A549 (cell line): ENCODE results near the gene LRRC1. TPM values are rescaled to one million over a fixed set of nuclear protein-coding genes. Genes with fewer than 3 reads are reported as not detected.

Experiments used
- ATAC-seq, 2 experiments: fragments of 200-7000 bp in 1 of 2; fragments of >200 bp in 1 of 2; cut with Nextera tagmentation in 1 of 2; cut with Tn5 transposase in 1 of 2; 3 replicates each; pipeline versions ENCODE4 v1.8.0 to v1.9.1; 2018 to 2020; ENCODE audit warnings: mild to moderate bottlenecking in 1 of 2, moderate library complexity in 1 of 2
- CTCF ChIA-PET: fragments of 300-600 bp; sonication (Branson Sonifier 250); formaldehyde crosslinking; extraction: SDS; loops from one replicate; lab custom pipeline; 2021; ENCODE audit warnings: antibody characterized with exemption, inconsistent platforms; lab: Yijun Ruan, JAX
- POLR2A ChIA-PET: fragments of 350-600 bp; formaldehyde crosslinking; extraction: SDS; loops from one replicate; lab custom pipeline; 2021; ENCODE audit warnings: antibody characterized with exemption, inconsistent platforms; lab: Yijun Ruan, JAX
- DNase-seq, 2 experiments: peaks; one replicate each; pipeline versions ENCODE4 v3.0.0 to v3.0.0-alpha.2; 2011 to 2016; ENCODE audit warnings: low read depth in 1 of 2, low spot score in 1 of 2
- FAIRE-seq: peaks from 2 replicates; lab custom pipeline; 2011; peaks lifted over from hg19 to GRCh38; lab: Jason Lieb, UNC
- H3K27ac ChIP-seq, 2 experiments: fragments of >200 bp; sonication (Bioruptor Twin); formaldehyde crosslinking; 3 replicates each; pipeline ENCODE4 v1.5.1; 2016 to 2017
- H3K4me1 ChIP-seq: fragments of >200 bp; sonication (Bioruptor Twin); formaldehyde crosslinking; 3 replicates; pipeline ENCODE4 v1.6.1; 2016
- H3K4me2 ChIP-seq: fragments of >200 bp; sonication (Bioruptor Twin); formaldehyde crosslinking; 3 replicates; pipeline ENCODE4 v1.6.1; 2016
- H3K4me3 ChIP-seq: fragments of >200 bp; sonication (Bioruptor Twin); formaldehyde crosslinking; 3 replicates; pipeline ENCODE4 v1.5.1; 2016
- H3K9me3 ChIP-seq: fragments of >200 bp; sonication (Bioruptor Twin); formaldehyde crosslinking; 3 replicates; pipeline ENCODE4 v1.6.1; 2016
- CEBPB ChIP-seq, 2 experiments: fragments of >200 bp in 1 of 2; sonication (Bioruptor Twin) in 1 of 2; formaldehyde crosslinking in 1 of 2; IDR thresholded peaks; 2 replicates each; pipeline ENCODE4 v1.6.1; 2012 to 2016
- CHD4 ChIP-seq: fragments of 200-600 bp; sonication (generic); IDR thresholded peaks from 2 replicates; pipeline ENCODE4 v1.6.1; 2016; ENCODE audit warnings: antibody characterized with exemption, mild to moderate bottlenecking, borderline replicate concordance
- ESRRA ChIP-seq: fragments of 150-350 bp; IDR thresholded peaks from 2 replicates; pipeline ENCODE4 v1.6.1; 2014; ENCODE audit warnings: mild to moderate bottlenecking, low read length, borderline replicate concordance
- HDAC2 ChIP-seq: fragments of 200-600 bp; sonication (generic); IDR thresholded peaks from 2 replicates; pipeline ENCODE4 v1.6.1; 2016
- HEYL ChIP-seq: fragments of 250-450 bp; sonication (Bioruptor Pico); IDR thresholded peaks from 2 replicates; pipeline ENCODE4 v1.8.0; 2021; ENCODE audit warnings: mild to moderate bottlenecking, moderate library complexity
- JUN ChIP-seq, 2 experiments: fragments of >200 bp; sonication (Bioruptor Twin); formaldehyde crosslinking; IDR thresholded peaks; 2 replicates in 1 of 2; 3 replicates in 1 of 2; pipeline ENCODE4 v1.6.1; 2016 to 2017
- POLR2A ChIP-seq: IDR thresholded peaks from 2 replicates; pipeline ENCODE4 v1.6.1; 2012; ENCODE audit warnings: mild to moderate bottlenecking, low read length
- RAD21 ChIP-seq, 2 experiments: fragments of >200 bp in 1 of 2; sonication (Bioruptor Twin) in 1 of 2; formaldehyde crosslinking in 1 of 2; IDR thresholded peaks in 1 of 2; conservative IDR thresholded peaks in 1 of 2; 2 replicates in 1 of 2; 3 replicates in 1 of 2; pipeline ENCODE4 v1.6.1; 2012 to 2018; ENCODE audit warnings: inconsistent platforms in 1 of 2
- SMC3 ChIP-seq: fragments of >200 bp; sonication (Bioruptor Twin); formaldehyde crosslinking; IDR thresholded peaks from 3 replicates; pipeline ENCODE4 v1.6.1; 2018; ENCODE audit warnings: inconsistent platforms
- WGBS: methylation state at CpG from one replicate; pipeline ENCODE4 v1.1.6; 2017; ENCODE audit errors: missing lambda C conversion rate; 5-methylcytosine and 5-hydroxymethylcytosine counted together
- polyA plus RNA-seq, 4 experiments: library from polyadenylated mRNA; depleted of rRNA in 3 of 4; stranded (reverse); fragments of >200 nt; fragmentation: RNase III in 1 of 4; extraction: RNeasy Plus Mini Kit Qiagen cat#74134 plus additional on column Dnase treatment in 1 of 4; gene quantifications; 2 replicates in 3 of 4; 3 replicates in 1 of 4; pipeline ENCODE4 v1.2.3, GENCODE V29; 2011 to 2017
- TF ChIP-seq, protein P1 (sequence below): fragments of >200 bp; sonication (Bioruptor Twin); formaldehyde crosslinking; IDR thresholded peaks from 3 replicates; pipeline ENCODE4 v1.5.1; 2016
- TF ChIP-seq, protein P2 (sequence below): IDR thresholded peaks from 2 replicates; pipeline ENCODE4 v1.6.1; 2012
- TF ChIP-seq, protein P3 (sequence below): fragments of >200 bp; sonication (Bioruptor Twin); formaldehyde crosslinking; IDR thresholded peaks from 3 replicates; pipeline ENCODE4 v1.6.1; 2016
- TF ChIP-seq, protein P4 (sequence below): fragments of >200 bp; sonication (Bioruptor Twin); formaldehyde crosslinking; IDR thresholded peaks from 2 replicates; pipeline ENCODE4 v1.6.1; 2016
- TF ChIP-seq, protein P5 (sequence below): IDR thresholded peaks from 2 replicates; pipeline ENCODE4 v1.6.1; 2012; ENCODE audit warnings: low read depth, borderline replicate concordance

LRRC1 gene
- polyA plus RNA-seq, 2 of the 4 experiments (the other 2 are of a cell fraction) = 5.2 to 8.0 TPM

DNA sequence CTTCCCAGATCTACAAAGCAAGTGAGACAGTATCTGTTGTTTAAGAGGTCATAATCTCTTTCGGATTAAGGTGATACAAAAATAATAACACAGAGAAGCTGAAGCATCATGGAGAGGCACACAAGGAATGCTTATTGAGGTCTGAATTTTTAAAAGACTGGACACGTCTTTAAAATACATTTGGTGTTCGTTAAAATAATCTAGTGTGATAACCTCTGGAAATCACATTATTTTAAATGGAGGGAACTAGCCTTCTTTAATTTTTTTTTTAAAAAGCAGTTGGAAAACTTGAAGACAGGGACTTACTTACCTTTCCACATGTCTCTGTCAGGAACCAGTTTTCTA, 1.9 kb upstream of the LRRC1 start:
- DNase-seq (no peak), ATAC-seq (no peak), FAIRE-seq (no peak)
- WGBS = 39% methylated on average over 3 of the region's 3 CpGs
- Histone ChIP-seq H3K4me2 (peak overlapping the region; percentile 95), H3K27ac (peak overlapping the region; percentile 95 to 97), H3K4me3 (peak overlapping the region; percentile 88), H3K9me3 (peaks cover 4% of the 10 kb centered on the region; the same call in 1 of the 3 replicates), H3K4me1 (peaks cover 18% of the 10 kb centered on the region; the same call in 2 of the 3 replicates)
- POLR2A ChIA-PET = interaction anchor here (2.7 to 3.3 kb wide), 2 partner anchors 58 to 163 kb away, joined by 11 to 33 read pairs; no protein-coding TSS in a partner anchor
- TF ChIP-seq, protein P1, sequence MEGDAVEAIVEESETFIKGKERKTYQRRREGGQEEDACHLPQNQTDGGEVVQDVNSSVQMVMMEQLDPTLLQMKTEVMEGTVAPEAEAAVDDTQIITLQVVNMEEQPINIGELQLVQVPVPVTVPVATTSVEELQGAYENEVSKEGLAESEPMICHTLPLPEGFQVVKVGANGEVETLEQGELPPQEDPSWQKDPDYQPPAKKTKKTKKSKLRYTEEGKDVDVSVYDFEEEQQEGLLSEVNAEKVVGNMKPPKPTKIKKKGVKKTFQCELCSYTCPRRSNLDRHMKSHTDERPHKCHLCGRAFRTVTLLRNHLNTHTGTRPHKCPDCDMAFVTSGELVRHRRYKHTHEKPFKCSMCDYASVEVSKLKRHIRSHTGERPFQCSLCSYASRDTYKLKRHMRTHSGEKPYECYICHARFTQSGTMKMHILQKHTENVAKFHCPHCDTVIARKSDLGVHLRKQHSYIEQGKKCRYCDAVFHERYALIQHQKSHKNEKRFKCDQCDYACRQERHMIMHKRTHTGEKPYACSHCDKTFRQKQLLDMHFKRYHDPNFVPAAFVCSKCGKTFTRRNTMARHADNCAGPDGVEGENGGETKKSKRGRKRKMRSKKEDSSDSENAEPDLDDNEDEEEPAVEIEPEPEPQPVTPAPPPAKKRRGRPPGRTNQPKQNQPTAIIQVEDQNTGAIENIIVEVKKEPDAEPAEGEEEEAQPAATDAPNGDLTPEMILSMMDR = no peak
- TF ChIP-seq JUN (IDR thresholded peaks at IDR 0.05) = no peak
- no peak for TF ChIP-seq HEYL (CRISPR knock-in tag)
- no peak for TF ChIP-seq CHD4
- no peak for TF ChIP-seq ESRRA
- TF ChIP-seq HDAC2 = no peak
- TF ChIP-seq, protein P2, sequence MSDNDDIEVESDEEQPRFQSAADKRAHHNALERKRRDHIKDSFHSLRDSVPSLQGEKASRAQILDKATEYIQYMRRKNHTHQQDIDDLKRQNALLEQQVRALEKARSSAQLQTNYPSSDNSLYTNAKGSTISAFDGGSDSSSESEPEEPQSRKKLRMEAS = no peak
- TF ChIP-seq, all 56 proteins: peak for 0
- CTCF ChIA-PET = interaction anchor here (0.6 to 6.3 kb wide), 3 partner anchors 9 to 240 kb away, joined by 3 to 50 read pairs (median 3); no protein-coding TSS in a partner anchor

DNA sequence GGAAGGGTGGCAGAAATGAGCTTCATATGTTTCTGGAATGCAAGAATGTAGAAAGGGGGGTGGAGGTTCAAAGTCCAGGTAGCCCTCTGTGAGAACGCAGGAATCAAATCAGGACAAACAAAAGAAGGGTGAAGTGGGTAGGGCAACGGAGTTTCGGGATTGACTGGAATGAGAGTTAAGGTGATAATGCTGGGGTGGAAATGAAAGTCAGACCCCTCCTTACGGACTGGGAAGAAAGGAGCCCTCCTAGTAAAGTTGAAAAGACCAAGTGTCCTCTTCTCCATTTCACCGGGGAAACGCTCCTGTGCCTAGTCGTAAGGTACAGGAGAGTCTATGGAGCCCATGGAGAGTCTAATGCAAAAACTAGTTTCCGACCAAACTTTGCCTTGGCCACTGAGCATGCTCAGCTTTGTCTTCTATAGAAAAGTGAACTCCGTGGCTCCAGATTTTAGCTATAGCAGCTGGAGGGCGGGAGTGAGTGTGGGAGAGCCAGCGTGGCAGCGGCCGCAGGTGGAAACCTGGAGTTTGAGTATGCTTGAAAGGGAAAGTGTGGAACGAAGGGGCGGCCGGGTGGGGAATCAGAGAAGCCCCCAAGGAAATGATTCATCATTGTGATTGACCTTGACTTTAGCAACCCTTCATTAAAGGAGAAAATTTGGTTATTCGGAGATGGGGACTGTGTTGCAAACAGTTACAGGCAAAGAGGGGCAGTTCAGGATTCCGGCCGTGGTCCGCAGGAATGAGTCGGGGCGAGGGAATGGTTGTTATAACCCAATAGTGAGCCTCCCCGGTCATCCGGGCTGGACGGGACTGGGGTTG, 1.3 kb upstream of the LRRC1 start:
- ATAC-seq (peak; percentile 76 to 78), DNase-seq (peak; percentile 53 to 67), FAIRE-seq (no peak)
- peaks cover 18% of the 10 kb centered on the region; the same call in 2 of the 3 replicates for H3K4me1 ChIP-seq
- TF ChIP-seq, protein P2 = peak; percentile 74
- TF ChIP-seq, protein P3, sequence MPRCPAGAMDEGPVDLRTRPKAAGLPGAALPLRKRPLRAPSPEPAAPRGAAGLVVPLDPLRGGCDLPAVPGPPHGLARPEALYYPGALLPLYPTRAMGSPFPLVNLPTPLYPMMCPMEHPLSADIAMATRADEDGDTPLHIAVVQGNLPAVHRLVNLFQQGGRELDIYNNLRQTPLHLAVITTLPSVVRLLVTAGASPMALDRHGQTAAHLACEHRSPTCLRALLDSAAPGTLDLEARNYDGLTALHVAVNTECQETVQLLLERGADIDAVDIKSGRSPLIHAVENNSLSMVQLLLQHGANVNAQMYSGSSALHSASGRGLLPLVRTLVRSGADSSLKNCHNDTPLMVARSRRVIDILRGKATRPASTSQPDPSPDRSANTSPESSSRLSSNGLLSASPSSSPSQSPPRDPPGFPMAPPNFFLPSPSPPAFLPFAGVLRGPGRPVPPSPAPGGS = 0 out of 3 replicates have a peak, but pooled peaks have one; percentile 33
- no peak for TF ChIP-seq CEBPB (IDR thresholded peaks at IDR 0.05)
- no peak for TF ChIP-seq SMC3
- TF ChIP-seq, protein P4, sequence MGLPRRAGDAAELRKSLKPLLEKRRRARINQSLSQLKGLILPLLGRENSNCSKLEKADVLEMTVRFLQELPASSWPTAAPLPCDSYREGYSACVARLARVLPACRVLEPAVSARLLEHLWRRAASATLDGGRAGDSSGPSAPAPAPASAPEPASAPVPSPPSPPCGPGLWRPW = no peak
- TF ChIP-seq, protein P5, sequence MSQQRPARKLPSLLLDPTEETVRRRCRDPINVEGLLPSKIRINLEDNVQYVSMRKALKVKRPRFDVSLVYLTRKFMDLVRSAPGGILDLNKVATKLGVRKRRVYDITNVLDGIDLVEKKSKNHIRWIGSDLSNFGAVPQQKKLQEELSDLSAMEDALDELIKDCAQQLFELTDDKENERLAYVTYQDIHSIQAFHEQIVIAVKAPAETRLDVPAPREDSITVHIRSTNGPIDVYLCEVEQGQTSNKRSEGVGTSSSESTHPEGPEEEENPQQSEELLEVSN = peak; percentile 91
- peak overlapping the region; percentile 95 for H3K4me2 ChIP-seq
- ChIA-PET CTCF (interaction anchor here (0.6 to 6.3 kb wide), 9 partner anchors 7 to 637 kb away, joined by 3 to 50 read pairs (median 3); no protein-coding TSS in a partner anchor), POLR2A (interaction anchor here (0.6 to 3.3 kb wide), 7 partner anchors 33 to 434 kb away, joined by 3 to 33 read pairs (median 6); no protein-coding TSS in a partner anchor)
- peak overlapping the region; percentile 88 for H3K4me3 ChIP-seq
- H3K27ac ChIP-seq = peak overlapping the region; percentile 95 to 97
- no peaks in the 10 kb centered on the region; the same call in 2 of the 3 replicates for H3K9me3 ChIP-seq
- WGBS = 1% methylated on average over 25 of the region's 25 CpGs

DNA sequence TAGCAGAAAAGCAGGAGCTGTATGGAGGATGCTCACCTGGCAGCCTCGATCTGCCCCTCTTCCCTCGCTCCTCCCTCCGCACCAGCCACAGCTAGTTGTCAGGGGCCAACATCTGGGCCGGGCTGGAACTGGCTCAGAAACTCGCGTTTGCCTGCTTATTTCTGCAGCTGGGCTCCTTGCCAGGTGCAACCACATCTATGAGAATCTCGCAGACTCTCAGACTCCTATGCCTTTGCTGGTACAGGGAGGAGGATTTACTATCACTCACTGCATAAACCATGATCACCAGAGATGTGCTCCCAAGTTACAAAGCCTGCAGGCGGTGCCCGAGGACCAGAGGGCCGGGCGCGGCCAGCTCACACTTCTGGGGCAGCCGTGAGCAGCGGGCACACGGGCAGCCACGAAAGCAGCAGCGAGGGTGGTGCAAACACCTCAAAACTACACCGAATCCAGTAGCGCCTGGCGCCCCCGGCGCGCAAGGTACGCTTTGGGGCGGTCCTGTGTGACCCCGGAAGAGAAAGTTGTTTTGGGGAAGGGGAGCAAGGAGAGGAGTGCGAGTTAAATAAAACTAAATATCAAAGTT, 577 bp upstream of the LRRC1 start:
- Histone ChIP-seq H3K4me2 (peak overlapping the region; percentile 95), H3K4me1 (peaks cover 18% of the 10 kb centered on the region; the same call in 2 of the 3 replicates), H3K9me3 (no peaks in the 10 kb centered on the region), H3K27ac (peak overlapping the region; percentile 95 to 97), H3K4me3 (peak overlapping the region; percentile 88)
- TF ChIP-seq POLR2A (no peak), RAD21 (conservative IDR thresholded peaks at IDR 0.05 in 1 of 2, IDR thresholded peaks at IDR 0.05 in 1 of 2) (peak; percentile 22 to 27; a peak in 1 of 5 replicates)
- no peak for FAIRE-seq
- CTCF ChIA-PET = interaction anchor here (0.6 to 6.3 kb wide), 8 partner anchors 8 to 637 kb away, joined by 3 to 50 read pairs (median 4); no protein-coding TSS in a partner anchor
- POLR2A ChIA-PET = interaction anchor here (0.6 to 3.3 kb wide), 8 partner anchors 34 to 434 kb away, joined by 3 to 33 read pairs (median 5); no protein-coding TSS in a partner anchor
- peak; percentile 53 to 70 for DNase-seq
- 1% methylated on average over 16 of the region's 27 CpGs for WGBS
- peak; percentile 83 to 86 for ATAC-seq
